Lung (tissue), 12 donors: ENCODE measurements around the gene SHB. TPM values are rescaled to one million over a fixed set of nuclear protein-coding genes. Genes with fewer than 3 reads are reported as not detected.
A peak's percentile ranks its signal among the peaks of the same experiment; 100 is the strongest.

Experiments used
- ATAC-seq: fragments of 200-7000 bp; cut with Tn5 transposase; one replicate; pipeline ENCODE4 v1.9.1; 2020; ENCODE audit warnings: moderate number of reproducible peaks; ENCODE audit not compliant: insufficient read depth, low FRiP score
- DNase-seq, 3 donors: peaks; one replicate each; pipeline ENCODE4 v3.0.0-alpha.2; 2013 to 2017
- H3K27ac ChIP-seq, 2 donors: one replicate each; pipeline ENCODE4 v1.5.1; 2013; ENCODE audit warnings: mild to moderate bottlenecking in 2 of 2, moderate library complexity in 2 of 2, control low read depth in 1 of 2, inconsistent platforms in 1 of 2, low read depth in 1 of 2, low read length in 1 of 2
- H3K27me3 ChIP-seq, 3 donors: one replicate each; pipeline ENCODE4 v1.5.1; 2013; ENCODE audit warnings: low read length in 2 of 3; ENCODE audit not compliant: control insufficient read depth in 3 of 3, insufficient read depth in 3 of 3
- H3K36me3 ChIP-seq, 4 donors: one replicate each; pipeline ENCODE4 v1.5.1; 2013; ENCODE audit warnings: low read length in 4 of 4, mild to moderate bottlenecking in 1 of 4, moderate library complexity in 1 of 4; ENCODE audit not compliant: control insufficient read depth in 4 of 4, insufficient read depth in 4 of 4
- H3K4me1 ChIP-seq, 5 donors: one replicate each; pipeline ENCODE4 v1.5.1; 2013; ENCODE audit warnings: low read length in 5 of 5, mild to moderate bottlenecking in 2 of 5, moderate library complexity in 1 of 5; ENCODE audit not compliant: control insufficient read depth in 5 of 5, insufficient read depth in 5 of 5
- H3K4me3 ChIP-seq: one replicate; pipeline ENCODE4 v1.5.1; 2013; ENCODE audit warnings: mild to moderate bottlenecking, control low read depth, moderate library complexity
- H3K9ac ChIP-seq, 2 donors: one replicate each; pipeline ENCODE4 v1.5.1; 2013; ENCODE audit warnings: low read length in 2 of 2, control low read depth in 1 of 2; ENCODE audit not compliant: insufficient read depth in 1 of 2
- H3K9me3 ChIP-seq, 4 donors: one replicate each; pipeline ENCODE4 v1.5.1; 2013; ENCODE audit warnings: low read length in 3 of 4, mild to moderate bottlenecking in 1 of 4, moderate library complexity in 1 of 4; ENCODE audit not compliant: control insufficient read depth in 4 of 4, insufficient read depth in 3 of 4
- WGBS, 2 donors: extraction: QIAGEN DNeasy Blood & Tissue Kit; methylation state at CpG; one replicate each; pipeline ENCODE4 v1.1.7; 2013; 5-methylcytosine and 5-hydroxymethylcytosine counted together
- polyA plus RNA-seq, 2 donors: library from polyadenylated mRNA; stranded (reverse); fragments of 200-250 nt; gene quantifications; one replicate each; pipeline ENCODE4 v1.2.1, GENCODE V29; 2013
- total RNA-seq, 2 donors: library from RNA; depleted of rRNA in 1 of 2; stranded (reverse); fragments of >200 nt in 1 of 2; gene quantifications; one replicate each; pipeline ENCODE4 v1.2.1, GENCODE V29; 2014 to 2021
- TF ChIP-seq, protein P1 (sequence below): IDR thresholded peaks from 2 replicates; pipeline ENCODE4 v1.5.1; 2012; ENCODE audit warnings: mild to moderate bottlenecking; ENCODE audit errors: control extremely low read depth, extremely low read depth
- donor health status: control.
- donor health status: control.
- donor health status: Bipolar disorder and iron deficiency.
- donor health status: healthy.
- donor health status: DM: yes; HTN: yes; CAD: no.

The SHB gene
- total and polyA plus RNA-seq, 4 donors = 10.8 to 32.3 (median 14.4) TPM

DNA sequence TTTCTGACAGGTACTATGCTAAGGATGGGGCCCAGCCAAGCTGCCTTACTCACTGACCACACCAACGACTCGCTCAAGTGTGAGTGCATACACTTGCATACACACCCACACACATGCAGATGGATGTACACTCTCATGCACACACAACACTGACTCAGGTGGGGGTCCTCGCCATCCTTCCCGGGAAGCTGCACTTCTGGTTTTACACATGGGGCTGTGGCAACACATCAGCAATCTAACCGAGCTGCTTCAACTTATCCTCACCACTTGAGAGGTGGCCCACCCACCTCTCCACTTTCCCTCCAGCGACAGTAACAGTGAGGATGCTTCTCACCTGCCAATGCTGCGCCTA, 97.9 kb downstream of the SHB start:
- no peak for DNase-seq
- Histone ChIP-seq H3K4me1 (peaks cover under 1 to 16% (median 10%) of the 10 kb centered on the region in 5 donors), H3K27me3 (no peaks in the 10 kb centered on the region)

DNA sequence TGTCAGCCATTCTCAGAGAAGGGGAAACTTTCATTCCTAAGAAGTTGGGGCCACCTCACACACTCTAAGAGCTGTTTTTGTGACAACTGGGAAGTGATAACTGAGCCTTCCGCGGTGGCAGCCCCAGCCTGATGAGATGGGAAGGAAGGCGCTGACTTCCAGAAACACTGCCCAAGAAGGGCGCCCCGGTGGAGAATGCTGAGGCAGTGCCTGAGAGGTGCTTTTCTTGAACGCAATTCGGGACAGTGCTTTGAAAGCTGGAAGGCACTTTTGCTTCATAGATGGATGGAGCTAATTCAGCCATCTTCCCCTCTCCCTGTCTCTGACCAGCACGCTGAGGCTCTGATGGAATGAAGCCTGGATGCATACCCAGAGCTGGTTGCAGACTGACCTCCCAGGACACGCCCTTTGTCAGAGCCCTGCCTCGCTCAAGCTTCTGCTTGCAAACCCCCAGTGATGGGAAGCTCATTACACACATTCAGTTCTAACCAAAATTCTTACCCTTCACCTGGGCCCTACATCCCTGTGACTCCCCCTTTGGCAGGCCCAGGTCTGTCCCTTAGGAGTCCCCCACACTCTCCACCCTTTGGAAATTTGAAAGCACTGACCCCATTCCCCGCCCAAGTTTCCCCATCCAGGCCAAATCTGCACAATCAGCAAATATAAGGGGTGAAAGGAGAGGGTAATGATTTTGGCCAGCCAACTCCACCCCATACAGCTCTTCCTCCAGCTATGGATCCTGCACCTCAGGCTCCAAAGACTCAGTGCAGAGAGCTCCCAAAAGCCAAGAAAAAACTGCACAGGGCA, 98.5 kb downstream of the SHB start:
- DNase-seq (no peak), ATAC-seq (no peak)
- Histone ChIP-seq H3K27ac (no peak overlapping the region), H3K4me1 (peaks cover 6 to 16% (median 15%) of the 10 kb centered on the region in 5 donors), H3K36me3 (peaks cover 2 to 14% (median 5%) of the 10 kb centered on the region in 4 donors), H3K9ac (no peak overlapping the region), H3K27me3 (no peaks in the 10 kb centered on the region), H3K4me3 (no peak overlapping the region), H3K9me3 (no peaks in the 10 kb centered on the region)
- 87% methylated on average over 11 of the region's 11 CpGs for WGBS, 2 donors
- TF ChIP-seq, protein P1, sequence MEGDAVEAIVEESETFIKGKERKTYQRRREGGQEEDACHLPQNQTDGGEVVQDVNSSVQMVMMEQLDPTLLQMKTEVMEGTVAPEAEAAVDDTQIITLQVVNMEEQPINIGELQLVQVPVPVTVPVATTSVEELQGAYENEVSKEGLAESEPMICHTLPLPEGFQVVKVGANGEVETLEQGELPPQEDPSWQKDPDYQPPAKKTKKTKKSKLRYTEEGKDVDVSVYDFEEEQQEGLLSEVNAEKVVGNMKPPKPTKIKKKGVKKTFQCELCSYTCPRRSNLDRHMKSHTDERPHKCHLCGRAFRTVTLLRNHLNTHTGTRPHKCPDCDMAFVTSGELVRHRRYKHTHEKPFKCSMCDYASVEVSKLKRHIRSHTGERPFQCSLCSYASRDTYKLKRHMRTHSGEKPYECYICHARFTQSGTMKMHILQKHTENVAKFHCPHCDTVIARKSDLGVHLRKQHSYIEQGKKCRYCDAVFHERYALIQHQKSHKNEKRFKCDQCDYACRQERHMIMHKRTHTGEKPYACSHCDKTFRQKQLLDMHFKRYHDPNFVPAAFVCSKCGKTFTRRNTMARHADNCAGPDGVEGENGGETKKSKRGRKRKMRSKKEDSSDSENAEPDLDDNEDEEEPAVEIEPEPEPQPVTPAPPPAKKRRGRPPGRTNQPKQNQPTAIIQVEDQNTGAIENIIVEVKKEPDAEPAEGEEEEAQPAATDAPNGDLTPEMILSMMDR = no peak

More for the DNA sequence above, 97.9 kb downstream of the SHB start:
- no peak for ATAC-seq
- no peak overlapping the region for H3K4me3 ChIP-seq
- H3K36me3 ChIP-seq = peaks cover 2 to 14% (median 5%) of the 10 kb centered on the region in 4 donors
- WGBS, 2 donors = 78 to 88% methylated on average over 7 of the region's 7 CpGs
- H3K27ac ChIP-seq = no peak overlapping the region
- TF ChIP-seq, protein P1 = no peak
- H3K9me3 ChIP-seq = no peaks in the 10 kb centered on the region
- no peak overlapping the region for H3K9ac ChIP-seq

DNA sequence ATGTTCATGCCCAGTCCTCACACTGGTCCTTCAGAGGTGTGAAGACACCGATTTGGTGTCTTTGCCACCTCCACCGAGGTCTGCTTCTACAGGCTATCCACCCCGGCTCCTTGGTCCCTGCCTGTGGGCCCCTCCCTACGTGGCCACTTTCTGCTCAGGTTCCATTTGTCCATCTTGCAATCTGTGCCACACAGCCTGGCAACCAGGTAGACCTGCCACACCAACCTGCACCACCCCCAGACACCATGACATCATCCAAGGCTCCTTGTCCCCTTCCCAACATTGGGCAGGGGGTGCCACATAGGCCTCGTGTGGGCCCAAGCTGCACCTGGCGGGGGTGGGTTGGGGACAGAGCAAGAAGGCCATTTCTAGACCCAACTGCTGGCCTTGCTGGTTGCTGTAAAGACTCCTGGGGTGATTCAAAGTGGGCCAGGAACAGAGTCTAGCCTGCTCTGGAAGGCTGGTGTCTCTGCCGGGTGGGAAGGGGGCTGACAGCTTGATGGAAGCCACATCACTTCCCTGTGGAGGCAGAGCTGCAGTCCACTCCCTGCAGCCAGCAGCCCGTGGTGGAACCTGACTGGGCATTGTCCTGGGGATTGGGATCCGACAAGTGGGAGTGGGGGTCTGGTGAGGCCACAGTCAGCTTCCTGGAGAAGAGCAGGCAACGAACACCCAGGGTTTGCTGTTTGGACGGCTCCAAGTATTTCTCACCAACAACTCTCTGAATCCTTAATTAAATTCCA, 99.3 kb downstream of the SHB start:
- DNase-seq = no peak
- no peaks in the 10 kb centered on the region for H3K9me3 ChIP-seq
- no peak overlapping the region for H3K4me3 ChIP-seq
- no peak for ATAC-seq
- no peaks in the 10 kb centered on the region for H3K27me3 ChIP-seq
- peaks cover 12 to 23% (median 16%) of the 10 kb centered on the region in 5 donors for H3K4me1 ChIP-seq
- WGBS, 2 donors = 89 to 93% methylated on average over 11 of the region's 11 CpGs
- TF ChIP-seq, protein P1 = no peak
- H3K36me3 ChIP-seq = peaks cover 2 to 14% (median 5%) of the 10 kb centered on the region in 4 donors
- peak overlapping the region in 1 of 2 donors; percentile 28 for H3K27ac ChIP-seq
- no peak overlapping the region for H3K9ac ChIP-seq
